ENCODE measurements around the gene SCYGR2. TPM values are rescaled to one million over a fixed set of nuclear protein-coding genes. Genes with fewer than 3 reads are reported as not detected.

SCYGR2 gene
- total and polyA plus RNA-seq, 2 donors (not counting 3 experiments of a cell fraction or from before 2014, with no cell fraction given) = not detected

GRCh38 chr2:227634201-227634600 lies 35.5 kb downstream of the SCYGR2 start:
- dilution Hi-C loops (cut with MboI; ENCODE audit: extremely low pct_ligation_motif_present, low sequenced_read_pairs) (no loop called here), intact Hi-C loops (cut with micrococcal nuclease) (no loop called here)
- H3K27ac ChIP-seq (ENCODE audit: insufficient read depth, low read depth, low read length) = no peak overlapping the region
- no peaks in the 10 kb centered on the region for H3K4me1 ChIP-seq (ENCODE audit: control insufficient read depth, extremely low read depth, insufficient read depth, low read length)
- no peaks in the 10 kb centered on the region for H4K20me1 ChIP-seq (replicated peaks; ENCODE audit: control insufficient read depth, extremely low read depth, insufficient read depth, low read length)
- peaks cover 0 to 2% of the 10 kb centered on the region in 2 experiments for H3K27me3 ChIP-seq (ENCODE audit: control insufficient read depth in 2 of 2, insufficient read depth in 2 of 2, low read length in 2 of 2)
- H3K4me3 ChIP-seq (replicated peaks in 1 of 3; ENCODE audit: insufficient read depth in 1 of 3, low read depth in 1 of 3, low read length in 3 of 3) = no peak overlapping the region
- H3K9me3 ChIP-seq (replicated peaks; ENCODE audit: control insufficient read depth, insufficient read depth, low read length) = no peaks in the 10 kb centered on the region
- H3K36me3 ChIP-seq (ENCODE audit: control insufficient read depth in 2 of 2, extremely low read depth in 1 of 2, insufficient read depth in 2 of 2, low read length in 2 of 2) = no peaks in the 10 kb centered on the region
- POLR2A ChIA-PET = no interaction called here
- no peak overlapping the region for H2AFZ ChIP-seq (ENCODE audit: low read depth, low read length)
- no peak for TF ChIP-seq EZH2 (IDR thresholded peaks at IDR 0.05; ENCODE audit: borderline replicate concordance, low read depth, low read length, severe bottlenecking)
- no peak for TF ChIP-seq MYC (IDR thresholded peaks at IDR 0.05; ENCODE audit: low read depth, low read length)
- TF ChIP-seq FOS (IDR thresholded peaks at IDR 0.05; ENCODE audit: borderline replicate concordance, insufficient read depth, low read length) = no peak
- no peak for TF ChIP-seq JUN (IDR thresholded peaks at IDR 0.05; ENCODE audit: borderline replicate concordance, insufficient read depth, insufficient read length, low read depth)
- no peak for TF ChIP-seq GATA2 (IDR thresholded peaks at IDR 0.05; ENCODE audit: insufficient read depth, insufficient read length, low read depth, low read length)
- no peak for TF ChIP-seq POLR2A (IDR thresholded peaks at IDR 0.05; ENCODE audit: low read depth, low read length)
- TF ChIP-seq POLR2AphosphoS5 (IDR thresholded peaks at IDR 0.05; ENCODE audit: insufficient read depth, low read depth, low read length) = no peak
- no peak for TF ChIP-seq MAX (IDR thresholded peaks at IDR 0.05; ENCODE audit: insufficient read depth, insufficient read length)
- no peak for TF ChIP-seq CTCF (IDR thresholded peaks at IDR 0.05; ENCODE audit: extremely low read depth in 1 of 2, insufficient read depth in 1 of 2, low read depth in 1 of 2, low read length in 2 of 2)
- no peak overlapping the region for H3K9ac ChIP-seq (replicated peaks; ENCODE audit: extremely low read depth, insufficient read depth, low read length)
- FAIRE-seq = no peak
- no peaks in the 10 kb centered on the region for H3K79me2 ChIP-seq (ENCODE audit: control insufficient read depth, insufficient read depth, low read length)
- CTCF ChIA-PET = interaction anchor here (1.5 kb wide), 1 partner anchor 24 kb away, joined by 5 read pairs; no protein-coding TSS in a partner anchor
- BruUV-seq (replicated peaks) = no TSS peak
- no peak for DNase-seq (ENCODE audit: low read depth, low spot score)
- H3K9me1 ChIP-seq (replicated peaks; ENCODE audit: control insufficient read depth, extremely low read depth, insufficient read depth, low read length) = no peaks in the 10 kb centered on the region
- no peak overlapping the region for H3K4me2 ChIP-seq (ENCODE audit: insufficient read depth, low read length)
